Measurements from ENCODE around the gene NUDT2.
A peak's percentile ranks its signal among the peaks of the same experiment; 100 is the strongest.
"Not testable (repeated sequence)": the region's sequence is repeated elsewhere in the genome, so short reads cannot be mapped to it uniquely, and the experiment has no call there.

Gene NUDT2

DNA sequence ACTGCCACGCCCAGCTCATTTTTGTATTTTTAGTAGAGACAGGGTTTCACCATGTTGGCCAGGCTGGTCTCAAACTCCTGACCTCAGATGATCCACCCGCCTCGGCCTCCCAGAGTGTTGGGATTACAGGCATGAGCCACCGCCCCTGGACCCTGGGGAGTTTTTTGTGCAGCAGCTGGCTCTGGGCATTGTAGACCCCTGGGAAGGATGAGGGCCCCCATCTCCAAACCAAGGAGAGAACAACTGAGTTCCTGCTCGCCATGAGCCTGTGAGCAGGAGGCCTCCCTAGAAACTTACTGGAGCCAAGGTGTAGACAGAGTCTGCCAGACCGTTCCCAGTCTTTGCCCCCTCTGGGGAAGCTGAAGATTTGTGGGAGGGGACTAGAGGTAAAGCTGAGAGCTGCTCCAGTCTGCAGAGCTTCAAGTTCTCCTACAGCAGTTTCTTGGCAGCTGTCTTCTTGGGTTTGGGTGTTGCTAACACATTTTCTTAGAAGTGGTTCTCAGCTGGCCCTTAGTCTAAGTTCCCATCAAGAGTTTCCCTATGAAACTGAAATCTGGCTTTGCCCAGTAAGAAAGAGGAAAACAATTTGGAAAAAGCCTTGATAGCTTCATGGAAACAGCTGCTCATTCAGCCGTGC, 12.4 kb downstream of the NUDT2 start:
- TF ChIP-seq Cebpa-rat (IDR thresholded peaks at IDR 0.05): no peak
- H4K20me1 ChIP-seq: peaks cover 0 to 33% (median 0%) of the 10 kb centered on the region in 11 experiments; a peak in 1 of 22 replicates

GRCh38 chr9:34343090-34343489, 13.7 kb downstream of the NUDT2 start:
- Histone ChIP-seq H3K27me3 (no peaks in the 10 kb centered on the region), H4K20me1 (peaks cover 0 to 33% (median 0%) of the 10 kb centered on the region in 11 experiments; a peak in 1 of 22 replicates), H3K4me3 (no peak overlapping the region), H3K9ac (no peak overlapping the region), H3K4me2 (no peak overlapping the region), H3K36me3 (peaks cover 53 to 80% (median 66%) of the 10 kb centered on the region in 11 experiments), H3K27ac (no peak overlapping the region), H3K9me3 (replicated peaks in 1 of 11) (no peaks in the 10 kb centered on the region), H3K4me1 (peaks cover 0 to 16% (median 0%) of the 10 kb centered on the region in 10 experiments; a peak in 2 of 20 replicates)
- no peak for TF ChIP-seq Cebpa-rat (IDR thresholded peaks at IDR 0.05)

More for the DNA sequence above, 12.4 kb downstream of the NUDT2 start:
- Histone ChIP-seq H3K27me3 (no peaks in the 10 kb centered on the region), H3K27ac (no peak overlapping the region), H3K9ac (peak overlapping the region in 1 of 11 experiments; percentile 36; a peak in 1 of 22 replicates), H3K9me3 (replicated peaks in 1 of 11) (no peaks in the 10 kb centered on the region), H3K4me2 (peak overlapping the region in 1 of 11 experiments; percentile 23; a peak in 2 of 22 replicates), H3K4me3 (no peak overlapping the region), H3K4me1 (peaks cover 0 to 16% (median 0%) of the 10 kb centered on the region in 10 experiments; a peak in 2 of 20 replicates), H3K36me3 (peaks cover 54 to 82% (median 63%) of the 10 kb centered on the region in 11 experiments)

DNA sequence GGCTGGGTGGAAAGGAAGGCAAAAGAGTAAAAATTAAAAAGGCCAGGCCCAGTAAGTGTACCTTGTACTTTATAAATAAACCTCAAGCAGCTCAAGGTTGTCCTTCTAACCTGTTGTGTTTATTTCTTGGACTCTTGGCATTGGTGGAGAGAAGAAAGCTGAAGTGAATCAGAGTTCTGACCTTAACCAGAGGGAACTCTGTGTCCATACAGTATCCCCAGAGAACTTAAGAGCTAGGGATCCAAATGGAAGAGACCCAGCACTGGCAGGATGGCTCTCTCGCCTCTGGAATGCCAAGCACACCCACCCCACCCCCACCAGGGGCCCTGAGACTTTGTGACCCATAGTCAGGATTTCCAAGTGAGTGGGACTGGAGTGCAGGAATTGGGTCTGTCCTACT, 14.2 kb downstream of the NUDT2 start:
- Histone ChIP-seq H3K4me2 (no peak overlapping the region), H3K27ac (no peak overlapping the region), H3K9ac (no peak overlapping the region), H3K4me3 (no peak overlapping the region), H3K9me3 (replicated peaks in 1 of 11) (no peaks in the 10 kb centered on the region), H3K4me1 (peaks cover 0 to 16% (median 0%) of the 10 kb centered on the region in 10 experiments; a peak in 2 of 20 replicates), H3K27me3 (no peaks in the 10 kb centered on the region), H3K36me3 (peaks cover 48 to 76% (median 61%) of the 10 kb centered on the region in 11 experiments), H4K20me1 (peaks cover 0 to 29% (median 0%) of the 10 kb centered on the region in 11 experiments; a peak in 1 of 22 replicates)
- TF ChIP-seq Cebpa-rat (IDR thresholded peaks at IDR 0.05): no peak

DNA sequence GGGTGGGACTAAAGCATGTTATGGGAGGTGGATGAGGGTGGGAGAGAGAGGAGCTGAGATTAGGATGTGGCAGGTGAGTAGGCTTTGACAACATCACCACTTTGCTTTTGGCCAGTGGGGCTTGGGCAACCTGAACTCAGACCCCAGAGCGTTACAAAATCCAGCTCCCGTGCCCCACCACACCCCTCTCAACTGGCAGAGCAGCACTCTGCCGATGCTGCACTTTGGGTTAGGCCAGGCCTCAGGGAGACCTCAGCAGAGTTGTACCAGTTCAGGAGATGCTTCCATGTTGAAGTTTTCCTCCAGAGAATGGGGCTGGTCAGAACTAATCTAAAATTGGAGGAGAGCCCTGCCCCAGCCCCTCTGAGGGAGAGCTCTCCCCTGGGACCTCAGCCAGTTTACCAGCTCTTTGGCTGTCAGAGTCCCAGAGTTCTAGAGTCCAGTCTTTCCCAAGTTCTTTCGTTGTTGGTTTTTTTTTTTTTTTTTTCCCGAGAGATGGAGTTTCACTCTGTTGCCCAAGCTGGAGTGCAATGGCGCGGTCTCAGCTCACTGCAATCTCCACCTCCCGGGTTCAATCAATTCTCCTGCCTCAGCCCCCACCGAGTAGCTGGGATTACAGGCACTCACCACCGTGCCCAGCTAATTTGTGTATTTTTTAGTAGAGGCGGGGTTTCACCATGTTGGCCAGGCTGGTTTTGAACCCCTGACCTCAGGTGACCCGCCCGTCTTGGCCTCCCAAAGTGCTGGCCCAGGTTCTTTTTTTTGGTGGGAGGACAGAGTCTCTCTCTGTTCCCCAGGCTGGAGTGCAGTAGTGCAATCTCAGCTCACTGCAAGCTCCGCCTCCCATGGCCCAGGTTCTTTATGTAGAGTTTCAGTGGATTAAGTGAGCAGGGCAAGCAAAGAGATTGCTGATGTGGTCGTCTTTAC, 17.8 kb downstream of the NUDT2 start:
- H3K27ac ChIP-seq: no peak overlapping the region
- no peaks in the 10 kb centered on the region for H3K27me3 ChIP-seq
- H3K36me3 ChIP-seq: peaks cover 23 to 54% (median 29%) of the 10 kb centered on the region in 11 experiments
- H3K9me3 ChIP-seq (replicated peaks in 1 of 11): no peaks in the 10 kb centered on the region
- H3K4me2 ChIP-seq: no peak overlapping the region
- H4K20me1 ChIP-seq: 0 out of 22 replicates have a peak, but pooled peaks cover 0 to 21% (median 0%) of the 10 kb centered on the region in 11 experiments
- H3K4me3 ChIP-seq: no peak overlapping the region
- peaks cover 0 to 5% (median 0%) of the 10 kb centered on the region in 10 experiments; a peak in 2 of 20 replicates for H3K4me1 ChIP-seq
- no peak overlapping the region for H3K9ac ChIP-seq
- no peak for TF ChIP-seq Cebpa-rat (IDR thresholded peaks at IDR 0.05)

DNA sequence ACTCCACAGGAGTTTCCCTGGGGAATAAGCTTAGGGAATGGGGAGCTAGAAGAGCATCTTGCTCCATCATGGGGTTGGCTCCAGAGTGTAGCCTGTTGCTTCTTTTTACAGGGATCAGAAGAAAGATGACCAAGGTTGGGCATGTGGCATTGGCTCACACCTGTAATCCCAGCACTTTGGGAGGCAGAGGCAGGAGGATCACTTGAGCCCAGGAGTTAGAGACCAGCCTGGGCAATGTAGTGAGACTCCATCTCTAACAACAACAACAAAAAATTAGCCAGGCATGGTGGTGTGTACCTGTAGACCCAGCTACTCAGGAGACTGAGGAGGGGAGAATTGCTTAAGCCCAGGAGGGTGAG, 18.4 kb downstream of the NUDT2 start:
- H3K27ac ChIP-seq: no peak overlapping the region
- TF ChIP-seq Cebpa-rat (IDR thresholded peaks at IDR 0.05): no peak
- no peak overlapping the region for H3K4me2 ChIP-seq
- H4K20me1 ChIP-seq: 0 out of 22 replicates have a peak, but pooled peaks cover 0 to 18% (median 0%) of the 10 kb centered on the region in 11 experiments
- no peak overlapping the region for H3K4me3 ChIP-seq
- H3K27me3 ChIP-seq: no peaks in the 10 kb centered on the region
- H3K9me3 ChIP-seq (replicated peaks in 1 of 11): no peaks in the 10 kb centered on the region
- H3K9ac ChIP-seq: no peak overlapping the region
- peaks cover 17 to 48% (median 22%) of the 10 kb centered on the region in 11 experiments for H3K36me3 ChIP-seq
- 0 out of 20 replicates have a peak, but pooled peaks cover 0 to 5% (median 0%) of the 10 kb centered on the region in 10 experiments for H3K4me1 ChIP-seq

GRCh38 chr9:34349324-34349723, 20.0 kb downstream of the NUDT2 start:
- H3K27ac ChIP-seq: no peak overlapping the region
- H4K20me1 ChIP-seq: 0 out of 22 replicates have a peak, but pooled peaks cover 0 to 3% (median 0%) of the 10 kb centered on the region in 11 experiments
- peaks cover 1 to 32% (median 7%) of the 10 kb centered on the region in 11 experiments; a peak in 13 of 22 replicates for H3K36me3 ChIP-seq
- H3K9ac ChIP-seq: no peak overlapping the region
- H3K4me3 ChIP-seq: no peak overlapping the region
- H3K4me1 ChIP-seq: 0 out of 20 replicates have a peak, but pooled peaks cover 0 to 5% (median 0%) of the 10 kb centered on the region in 10 experiments
- no peak overlapping the region for H3K4me2 ChIP-seq
- no peak for TF ChIP-seq Cebpa-rat (IDR thresholded peaks at IDR 0.05)
- no peaks in the 10 kb centered on the region for H3K9me3 ChIP-seq (replicated peaks in 1 of 11)
- H3K27me3 ChIP-seq: no peaks in the 10 kb centered on the region

- H4K20me1 ChIP-seq, H3K9ac ChIP-seq, H3K4me2 ChIP-seq, H3K4me1 ChIP-seq, H3K27ac ChIP-seq, H3K4me3 ChIP-seq, H3K27me3 ChIP-seq: not testable (repeated sequence)
- H3K9me3 ChIP-seq (replicated peaks in 1 of 11): peaks cover 12 to 20% (median 18%) of the 10 kb centered on the region in 11 experiments
- peaks cover 0 to 21% (median 5%) of the 10 kb centered on the region in 11 experiments; a peak in 7 of 22 replicates for H3K36me3 ChIP-seq
Measured at GRCh38 chr9:34352122-34352652, 22.8 kb downstream of the NUDT2 start.

GRCh38 chr9:34352957-34353356, 23.6 kb downstream of the NUDT2 start:
- not testable (repeated sequence) for H4K20me1 ChIP-seq, H3K4me3 ChIP-seq, H3K27me3 ChIP-seq, H3K9ac ChIP-seq, H3K27ac ChIP-seq, H3K4me1 ChIP-seq, H3K4me2 ChIP-seq
- Histone ChIP-seq H3K9me3 (replicated peaks in 1 of 11) (peaks cover 12 to 22% (median 18%) of the 10 kb centered on the region in 11 experiments), H3K36me3 (peaks cover 0 to 17% (median 5%) of the 10 kb centered on the region in 11 experiments; a peak in 7 of 22 replicates)
